Left lobe of liver (tissue), 2 donors: ENCODE results near the gene TUBG1. TPM values are rescaled to one million over a fixed set of nuclear protein-coding genes. Genes with fewer than 3 reads are reported as not detected.
A peak's percentile ranks its signal among the peaks of the same experiment; 100 is the strongest.

ENCODE experiments used
- ATAC-seq: fragments of 200-7000 bp; cut with Tn5 transposase; one replicate; pipeline ENCODE4 v1.9.1; 2020; ENCODE audit warnings: mild to moderate bottlenecking, moderate library complexity
- DNase-seq: peaks from one replicate; pipeline ENCODE4 v3.0.0-alpha.2; 2020; ENCODE audit warnings: low spot score
- total RNA-seq: library from RNA; stranded (reverse); gene quantifications from one replicate; pipeline ENCODE4 v1.2.1, GENCODE V29; 2021
- donor health status: DM: no; HTN: no; CAD: no; lungs with moderate emphysema.
- donor health status: DM: no; HTN: yes; CAD: no.

The TUBG1 gene
- 26.5 TPM for total RNA-seq

GRCh38 chr17:42609182-42609813, at the start of gene TUBG1, which contains the start of gene RETREG3:
Gene TUBG1, plus strand, starts transcription at chr17:42609683. Its CDS starts 55 bp downstream, at chr17:42609738.
Gene RETREG3, minus strand, starts transcription at chr17:42609374. Its CDS starts 50 bp downstream, at chr17:42609324.
- peak; percentile 99 for DNase-seq
- peak; percentile 93 for ATAC-seq

GRCh38 chr17:42560246-42560645, 49.2 kb upstream of the TUBG1 start:
- ATAC-seq: no peak
- no peak for DNase-seq

- DNase-seq (peak; percentile 96), ATAC-seq (peak; percentile 67)
Observed at GRCh38 chr17:42561897-42562387, 47.5 kb upstream of the TUBG1 start, which contains the start of gene COASY. Gene COASY, plus strand, starts transcription at chr17:42562148. Its CDS starts 475 bp downstream, at chr17:42562623.

GRCh38 chr17:42562388-42563142, 46.9 kb upstream of the TUBG1 start:
- ATAC-seq (peak; percentile 6), DNase-seq (no peak)

- ATAC-seq: no peak
Observed at GRCh38 chr17:42563143-42563509, 46.4 kb upstream of the TUBG1 start.

GRCh38 chr17:42563543-42563942, 45.9 kb upstream of the TUBG1 start:
- ATAC-seq (no peak), DNase-seq (no peak)

More at GRCh38 chr17:42563143-42563509, 46.4 kb upstream of the TUBG1 start:
- DNase-seq: no peak

- DNase-seq: no peak
- no peak for ATAC-seq
Observed at GRCh38 chr17:42563950-42564349, 45.5 kb upstream of the TUBG1 start.

- ATAC-seq (peak; percentile 18), DNase-seq (peak; percentile 77)
Observed at GRCh38 chr17:42564815-42565522, 44.5 kb upstream of the TUBG1 start.

- DNase-seq (no peak), ATAC-seq (no peak)
Observed at GRCh38 chr17:42565523-42566214, 43.8 kb upstream of the TUBG1 start.

GRCh38 chr17:42566215-42566882, 43.1 kb upstream of the TUBG1 start:
- ATAC-seq: peak; percentile 18
- no peak for DNase-seq

- peak; percentile 97 for DNase-seq
- ATAC-seq: peak; percentile 68
Observed at GRCh38 chr17:42566883-42567573, 42.5 kb upstream of the TUBG1 start, which contains the start of gene MLX. Gene MLX, plus strand, starts transcription at chr17:42567100. Its CDS starts 25 bp downstream, at chr17:42567125.

GRCh38 chr17:42568341-42569111, 41.0 kb upstream of the TUBG1 start:
- DNase-seq (no peak), ATAC-seq (no peak)

- peak; percentile 71 for DNase-seq
- ATAC-seq: peak; percentile 26
Observed at GRCh38 chr17:42571435-42572225, 37.9 kb upstream of the TUBG1 start.

- ATAC-seq (no peak), DNase-seq (no peak)
Observed at GRCh38 chr17:42573095-42573494, 36.4 kb upstream of the TUBG1 start.

GRCh38 chr17:42574463-42574862, 35.0 kb upstream of the TUBG1 start:
- ATAC-seq (no peak), DNase-seq (no peak)

- DNase-seq (no peak), ATAC-seq (peak; percentile 35)
Observed at GRCh38 chr17:42577140-42577531, 32.3 kb upstream of the TUBG1 start.

- DNase-seq (peak; percentile 96), ATAC-seq (peak; percentile 93)
Observed at GRCh38 chr17:42577532-42578281, 31.8 kb upstream of the TUBG1 start, which contains the start of gene PSMC3IP. Gene PSMC3IP, minus strand, starts transcription at chr17:42577729. Its CDS starts 43 bp downstream, at chr17:42577686.
